A375 (cell line): ENCODE measurements around the gene GRIK1. TPM values are rescaled to one million over a fixed set of nuclear protein-coding genes. Genes with fewer than 3 reads are reported as not detected.

Experiments used
- total RNA-seq: library from RNA; depleted of rRNA; stranded (reverse); fragments of >200 nt; shearing (Covaris generic); gene quantifications from 2 replicates; pipeline ENCODE4 v1.2.3, GENCODE V29; 2014; rRNA removed

The GRIK1 gene
- not detected in 2 replicates for total RNA-seq

GRCh38 chr21:29939924-29940275, at the start of gene GRIK1:
Gene GRIK1, minus strand, starts transcription at chr21:29939996.

Other genes starting within 250 kb of the GRIK1 start
- not detected in 2 replicates for gene CLDN17, start 226.8 kb upstream of the GRIK1 start, total RNA-seq